ENCODE measurements around the gene RNF149.

The RNF149 gene

DNA sequence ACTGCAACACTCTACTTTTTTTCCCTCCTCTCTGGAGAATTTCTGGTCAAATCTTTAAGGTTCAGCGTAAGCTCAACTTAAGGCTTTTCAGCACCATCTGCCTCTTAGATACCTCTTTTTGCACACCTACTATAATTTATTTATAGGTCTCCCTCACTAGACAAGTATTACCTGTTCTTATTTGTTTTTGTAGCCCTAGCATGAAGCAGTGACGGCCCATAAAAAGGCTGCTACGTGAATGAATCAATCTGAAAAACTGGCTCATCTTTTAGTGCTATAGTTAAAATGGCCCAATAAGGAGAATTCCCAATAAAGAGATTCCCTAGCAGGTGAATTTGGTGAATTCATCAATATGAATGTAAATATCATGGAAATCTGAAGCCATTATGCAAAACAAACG, 6.5 kb downstream of the RNF149 start:
- H3K4me2 ChIP-seq (ENCODE audit: low read depth, low read length, poor library complexity, severe bottlenecking), result no peak overlapping the region
- no peaks in the 10 kb centered on the region for H3K36me3 ChIP-seq (ENCODE audit: low read length)
- TF ChIP-seq, protein P1, sequence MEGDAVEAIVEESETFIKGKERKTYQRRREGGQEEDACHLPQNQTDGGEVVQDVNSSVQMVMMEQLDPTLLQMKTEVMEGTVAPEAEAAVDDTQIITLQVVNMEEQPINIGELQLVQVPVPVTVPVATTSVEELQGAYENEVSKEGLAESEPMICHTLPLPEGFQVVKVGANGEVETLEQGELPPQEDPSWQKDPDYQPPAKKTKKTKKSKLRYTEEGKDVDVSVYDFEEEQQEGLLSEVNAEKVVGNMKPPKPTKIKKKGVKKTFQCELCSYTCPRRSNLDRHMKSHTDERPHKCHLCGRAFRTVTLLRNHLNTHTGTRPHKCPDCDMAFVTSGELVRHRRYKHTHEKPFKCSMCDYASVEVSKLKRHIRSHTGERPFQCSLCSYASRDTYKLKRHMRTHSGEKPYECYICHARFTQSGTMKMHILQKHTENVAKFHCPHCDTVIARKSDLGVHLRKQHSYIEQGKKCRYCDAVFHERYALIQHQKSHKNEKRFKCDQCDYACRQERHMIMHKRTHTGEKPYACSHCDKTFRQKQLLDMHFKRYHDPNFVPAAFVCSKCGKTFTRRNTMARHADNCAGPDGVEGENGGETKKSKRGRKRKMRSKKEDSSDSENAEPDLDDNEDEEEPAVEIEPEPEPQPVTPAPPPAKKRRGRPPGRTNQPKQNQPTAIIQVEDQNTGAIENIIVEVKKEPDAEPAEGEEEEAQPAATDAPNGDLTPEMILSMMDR (IDR thresholded peaks at IDR 0.05; ENCODE audit: insufficient read depth, low read length, poor library complexity, severe bottlenecking), result no peak
- TF ChIP-seq EZH2phosphoT487 (conservative IDR thresholded peaks at IDR 0.05; ENCODE audit: low read length), result no peak
- no peak overlapping the region for H3K27ac ChIP-seq (ENCODE audit: low read depth, low read length)
- H3K9ac ChIP-seq (ENCODE audit: low read length), result no peak overlapping the region
- H3K79me2 ChIP-seq (ENCODE audit: insufficient read depth, low read length), result peaks cover 23% of the 10 kb centered on the region
- H3K9me3 ChIP-seq (ENCODE audit: insufficient read depth, low read length), result no peaks in the 10 kb centered on the region
- no peaks in the 10 kb centered on the region for H3K27me3 ChIP-seq (ENCODE audit: low read length)
- H4K20me1 ChIP-seq (ENCODE audit: low read depth, low read length), result no peaks in the 10 kb centered on the region
- no peak overlapping the region for H2AFZ ChIP-seq (ENCODE audit: low read depth, low read length, severe bottlenecking)
- H3K9me2 ChIP-seq (replicated peaks; ENCODE audit: insufficient read depth, low read length), result no peaks in the 10 kb centered on the region
- 0 out of 2 replicates have a peak, but pooled peaks cover 5% of the 10 kb centered on the region for H3F3A ChIP-seq (ENCODE audit: insufficient read depth)
- H3K4me3 ChIP-seq (ENCODE audit: insufficient read depth, low read length, poor library complexity, severe bottlenecking), result no peak overlapping the region

- Histone ChIP-seq H3K79me2 (ENCODE audit: insufficient read depth, low read length) (peaks cover 16% of the 10 kb centered on the region; the same call in 1 of the 2 replicates), H3K4me2 (ENCODE audit: low read depth, low read length, poor library complexity, severe bottlenecking) (no peak overlapping the region), H3K9ac (ENCODE audit: low read length) (no peak overlapping the region), H3K9me3 (ENCODE audit: insufficient read depth, low read length) (no peaks in the 10 kb centered on the region), H3K36me3 (ENCODE audit: low read length) (no peaks in the 10 kb centered on the region), H2AFZ (ENCODE audit: low read depth, low read length, severe bottlenecking) (no peak overlapping the region), H3K27ac (ENCODE audit: low read depth, low read length) (no peak overlapping the region), H4K20me1 (ENCODE audit: low read depth, low read length) (no peaks in the 10 kb centered on the region), H3F3A (ENCODE audit: insufficient read depth) (no peaks in the 10 kb centered on the region), H3K9me2 (replicated peaks; ENCODE audit: insufficient read depth, low read length) (no peaks in the 10 kb centered on the region), H3K4me3 (ENCODE audit: insufficient read depth, low read length, poor library complexity, severe bottlenecking) (no peak overlapping the region), H3K27me3 (ENCODE audit: low read length) (no peaks in the 10 kb centered on the region)
- no peak for TF ChIP-seq EZH2phosphoT487 (conservative IDR thresholded peaks at IDR 0.05; ENCODE audit: low read length)
- TF ChIP-seq, protein P1 (IDR thresholded peaks at IDR 0.05; ENCODE audit: insufficient read depth, low read length, poor library complexity, severe bottlenecking), result no peak
Measured at GRCh38 chr2:101300836-101301235, 7.7 kb downstream of the RNF149 start.

DNA sequence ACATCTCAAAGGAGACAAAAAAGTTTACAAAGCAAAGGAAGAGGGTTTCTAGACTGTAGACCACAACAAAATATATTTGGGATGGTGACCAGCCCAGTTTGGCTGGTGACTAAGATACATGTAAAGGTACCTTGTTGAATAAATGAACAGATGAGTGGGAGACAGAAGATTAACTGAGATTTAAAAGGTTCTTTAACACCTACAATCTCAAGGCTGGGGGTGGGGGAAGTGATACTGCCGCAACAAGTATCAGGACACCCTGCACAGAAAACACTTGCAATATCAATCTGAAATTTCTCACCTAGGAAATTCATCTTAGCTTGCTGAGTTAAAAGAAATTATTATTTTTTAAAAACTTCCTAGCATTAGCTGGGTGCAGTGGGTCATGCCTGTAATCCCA, 8.3 kb downstream of the RNF149 start:
- Histone ChIP-seq H3K9me3 (ENCODE audit: insufficient read depth, low read length) (no peaks in the 10 kb centered on the region), H4K20me1 (ENCODE audit: low read depth, low read length) (no peaks in the 10 kb centered on the region), H3K79me2 (ENCODE audit: insufficient read depth, low read length) (peaks cover 12% of the 10 kb centered on the region; the same call in 1 of the 2 replicates), H3K9me2 (replicated peaks; ENCODE audit: insufficient read depth, low read length) (no peaks in the 10 kb centered on the region), H3K4me3 (ENCODE audit: insufficient read depth, low read length, poor library complexity, severe bottlenecking) (no peak overlapping the region), H3F3A (ENCODE audit: insufficient read depth) (no peaks in the 10 kb centered on the region), H2AFZ (ENCODE audit: low read depth, low read length, severe bottlenecking) (no peak overlapping the region), H3K36me3 (ENCODE audit: low read length) (no peaks in the 10 kb centered on the region), H3K27ac (ENCODE audit: low read depth, low read length) (no peak overlapping the region), H3K9ac (ENCODE audit: low read length) (no peak overlapping the region), H3K27me3 (ENCODE audit: low read length) (no peaks in the 10 kb centered on the region), H3K4me2 (ENCODE audit: low read depth, low read length, poor library complexity, severe bottlenecking) (no peak overlapping the region)
- TF ChIP-seq EZH2phosphoT487 (conservative IDR thresholded peaks at IDR 0.05; ENCODE audit: low read length), result no peak
- TF ChIP-seq, protein P1 (IDR thresholded peaks at IDR 0.05; ENCODE audit: insufficient read depth, low read length, poor library complexity, severe bottlenecking), result no peak
